Smooth muscle cell (in vitro differentiated cells): Measurements from ENCODE around the gene UGT1A1. TPM values are rescaled to one million over a fixed set of nuclear protein-coding genes. Genes with fewer than 3 reads are reported as not detected.

Source experiments
- DNase-seq: peaks from one replicate; lab custom pipeline; 2025; ENCODE audit not compliant: unreplicated experiment; lab: John Stamatoyannopoulos, UW
- H2AFZ ChIP-seq: fragments of 200-600 bp; sonication (generic); 2 replicates; pipeline ENCODE4 v1.6.0; 2016; ENCODE audit warnings: antibody characterized with exemption, low read depth, mild to moderate bottlenecking
- H3F3A ChIP-seq: fragments of 200-600 bp; sonication (generic); 2 replicates; pipeline ENCODE4 v1.6.0; 2017; ENCODE audit warnings: antibody characterized with exemption, low read depth
- H3K27ac ChIP-seq: fragments of 200-600 bp; sonication (generic); 2 replicates; pipeline ENCODE4 v1.5.1; 2016; ENCODE audit warnings: low read depth, mild to moderate bottlenecking
- H3K27me3 ChIP-seq: fragments of 200-600 bp; sonication (generic); 2 replicates; pipeline ENCODE4 v1.6.1; 2016; ENCODE audit warnings: low read depth, mild to moderate bottlenecking
- H3K36me3 ChIP-seq: fragments of 200-600 bp; sonication (generic); 2 replicates; pipeline ENCODE4 v1.5.1; 2016; ENCODE audit warnings: low read depth
- H3K4me1 ChIP-seq: fragments of 200-600 bp; sonication (generic); 2 replicates; pipeline ENCODE4 v1.5.1; 2016; ENCODE audit warnings: low read depth
- H3K4me2 ChIP-seq: fragments of 200-600 bp; sonication (generic); 2 replicates; pipeline ENCODE4 v1.6.0; 2016; ENCODE audit warnings: mild to moderate bottlenecking
- H3K4me3 ChIP-seq: fragments of 200-600 bp; sonication (generic); 2 replicates; pipeline ENCODE4 v1.5.1; 2016; ENCODE audit warnings: mild to moderate bottlenecking
- H3K79me2 ChIP-seq: fragments of 200-600 bp; sonication (generic); 2 replicates; pipeline ENCODE4 v1.6.0; 2016; ENCODE audit warnings: low read depth, mild to moderate bottlenecking
- H3K9ac ChIP-seq: fragments of 200-600 bp; sonication (generic); 2 replicates; pipeline ENCODE4 v1.6.0; 2016; ENCODE audit warnings: low read depth
- H3K9me3 ChIP-seq: fragments of 200-600 bp; sonication (generic); replicated peaks from 2 replicates; pipeline ENCODE4 v1.5.1; 2016; ENCODE audit warnings: low read depth
- H4K20me1 ChIP-seq: fragments of 200-600 bp; sonication (generic); 2 replicates; pipeline ENCODE4 v1.6.0; 2016; ENCODE audit warnings: low read depth
- CTCF ChIP-seq: fragments of 200-600 bp; sonication (generic); IDR thresholded peaks from 2 replicates; pipeline ENCODE4 v1.5.1; 2017; ENCODE audit warnings: borderline replicate concordance, mild to moderate bottlenecking, antibody characterized with exemption; ENCODE audit not compliant: insufficient read depth, poor library complexity, severe bottlenecking
- WGBS: methylation state at CpG from one replicate; pipeline ENCODE4 v1.1.7; 2016; ENCODE audit warnings: low lambda C conversion rate; 5-methylcytosine and 5-hydroxymethylcytosine counted together
- polyA plus RNA-seq: library from polyadenylated mRNA; unstranded; fragments of >200 nt; fragmentation: Nextera tagmentation; extraction: Ambion mirVana; gene quantifications from 2 replicates; pipeline ENCODE4 v1.2.1, GENCODE V29; 2016
- total RNA-seq: library from RNA; depleted of rRNA; stranded (reverse); fragments of >200 nt; gene quantifications from 2 replicates; pipeline ENCODE4 v1.2.3, GENCODE V29; 2014

UGT1A1 gene
- total and polyA plus RNA-seq, 2 experiments from 2014 or later = not detected

- no peaks in the 10 kb centered on the region for H3K4me1 ChIP-seq
- H2AFZ ChIP-seq = no peak overlapping the region
- no peak overlapping the region for H3K4me2 ChIP-seq
- no peaks in the 10 kb centered on the region for H4K20me1 ChIP-seq
- H3K9me3 ChIP-seq = no peaks in the 10 kb centered on the region
- H3K27me3 ChIP-seq = no peaks in the 10 kb centered on the region
- H3K27ac ChIP-seq = no peak overlapping the region
- no peaks in the 10 kb centered on the region for H3K36me3 ChIP-seq
- no peak overlapping the region for H3K9ac ChIP-seq
- TF ChIP-seq CTCF = no peak
- H3K4me3 ChIP-seq = no peak overlapping the region
- WGBS = 96% methylated on average over 44 of the region's 44 CpGs
- H3K79me2 ChIP-seq = no peaks in the 10 kb centered on the region
- DNase-seq = no peak
- H3F3A ChIP-seq = no peaks in the 10 kb centered on the region
Measured at GRCh38 chr2:233754872-233755611, 5.0 kb upstream of the UGT1A1 start.

GRCh38 chr2:233756429-233757081, 3.5 kb upstream of the UGT1A1 start:
- Histone ChIP-seq H3K79me2 (no peaks in the 10 kb centered on the region), H3K4me2 (no peak overlapping the region), H3K4me3 (no peak overlapping the region), H4K20me1 (no peaks in the 10 kb centered on the region), H3K27me3 (no peaks in the 10 kb centered on the region), H3K27ac (no peak overlapping the region), H2AFZ (no peak overlapping the region), H3K36me3 (no peaks in the 10 kb centered on the region), H3F3A (no peaks in the 10 kb centered on the region), H3K4me1 (no peaks in the 10 kb centered on the region), H3K9ac (no peak overlapping the region), H3K9me3 (no peaks in the 10 kb centered on the region)
- TF ChIP-seq CTCF = no peak
- WGBS = 85% methylated on average over 7 of the region's 7 CpGs
- no peak for DNase-seq

GRCh38 chr2:233758141-233758540, 1.9 kb upstream of the UGT1A1 start:
- Histone ChIP-seq H3K36me3 (no peaks in the 10 kb centered on the region), H3K4me2 (no peak overlapping the region), H3K27me3 (no peaks in the 10 kb centered on the region), H3K79me2 (no peaks in the 10 kb centered on the region), H3K27ac (no peak overlapping the region), H3K9ac (no peak overlapping the region), H3F3A (no peaks in the 10 kb centered on the region), H3K9me3 (no peaks in the 10 kb centered on the region), H3K4me1 (no peaks in the 10 kb centered on the region), H3K4me3 (no peak overlapping the region), H4K20me1 (no peaks in the 10 kb centered on the region), H2AFZ (no peak overlapping the region)
- TF ChIP-seq CTCF = no peak
- DNase-seq = no peak
